ENCODE data around the gene SEMA7A.
"Not testable (repeated sequence)": the region's sequence is repeated elsewhere in the genome, so short reads cannot be mapped to it uniquely, and the experiment has no call there.

- not testable (repeated sequence) for TF ChIP-seq CTCF (conservative IDR thresholded peaks at IDR 0.05); ZFX (IDR thresholded peaks at IDR 0.05)
These were observed 37.9 kb upstream of the SEMA7A start for GRCh38 chr15:74471621-74472020.

Data from C4-2B (cell line).